Activated naive CD8-positive, alpha-beta T cell treated with anti-CD3 and anti-CD28 coated beads for 36 hours (primary cell): ENCODE results near the gene PAN3. TPM values are rescaled to one million over a fixed set of nuclear protein-coding genes. Genes with fewer than 3 reads are reported as not detected.

ENCODE experiments used
- DNase-seq: peaks from one replicate; pipeline ENCODE4 v3.0.0; 2021
- H3K27ac Mint-ChIP-seq: one replicate; pipeline ENCODE4 v1.8.0; 2022; ENCODE audit warnings: mild to moderate bottlenecking, moderate library complexity, mixed read lengths
- H3K27me3 Mint-ChIP-seq: one replicate; pipeline ENCODE4 v1.8.0; 2022; ENCODE audit warnings: mild to moderate bottlenecking, mixed read lengths
- H3K36me3 Mint-ChIP-seq: one replicate; pipeline ENCODE4 v1.8.0; 2021; ENCODE audit warnings: mild to moderate bottlenecking, mixed read lengths
- H3K4me1 Mint-ChIP-seq: one replicate; pipeline ENCODE4 v1.8.0; 2021; ENCODE audit warnings: mixed read lengths
- H3K4me3 Mint-ChIP-seq: one replicate; pipeline ENCODE4 v1.8.0; 2022; ENCODE audit warnings: mild to moderate bottlenecking, moderate library complexity, mixed read lengths
- H3K9me3 Mint-ChIP-seq: one replicate; pipeline ENCODE4 v1.8.0; 2022; ENCODE audit warnings: mixed read lengths
- total RNA-seq, 2 experiments: library from RNA; stranded (reverse); gene quantifications; one replicate each; pipeline ENCODE4 v1.2.3, GENCODE V29; 2021

The PAN3 gene
- total RNA-seq, 2 experiments from 2014 or later, result 24.4 to 27.3 TPM

DNA sequence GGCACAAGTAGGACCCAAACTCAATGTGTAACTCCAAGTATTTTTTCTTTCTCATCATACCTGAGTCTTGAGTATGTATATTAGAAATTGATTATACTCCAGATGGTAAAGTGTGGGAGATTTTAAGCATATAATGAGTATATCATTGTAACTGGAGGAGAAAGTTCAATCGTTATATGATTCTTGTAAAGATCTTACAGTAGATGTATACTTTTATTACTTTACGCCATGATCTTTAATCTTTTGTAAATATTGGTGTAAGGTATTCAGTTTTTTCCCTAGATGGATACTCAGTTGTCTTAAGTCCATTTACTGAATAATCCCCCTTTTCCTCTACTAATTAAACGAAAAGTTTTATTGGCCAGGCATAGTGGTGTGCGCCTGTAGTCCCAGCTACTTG, 25.2 kb downstream of the PAN3 start:
- DNase-seq, result no peak
- peaks cover 18% of the 10 kb centered on the region for H3K36me3 Mint-ChIP-seq
- peaks cover 41% of the 10 kb centered on the region for H3K4me1 Mint-ChIP-seq
- H3K27me3 Mint-ChIP-seq, result no peaks in the 10 kb centered on the region
- no peak overlapping the region for H3K4me3 Mint-ChIP-seq
- H3K27ac Mint-ChIP-seq, result no peak overlapping the region
- H3K9me3 Mint-ChIP-seq, result peaks cover 9% of the 10 kb centered on the region

DNA sequence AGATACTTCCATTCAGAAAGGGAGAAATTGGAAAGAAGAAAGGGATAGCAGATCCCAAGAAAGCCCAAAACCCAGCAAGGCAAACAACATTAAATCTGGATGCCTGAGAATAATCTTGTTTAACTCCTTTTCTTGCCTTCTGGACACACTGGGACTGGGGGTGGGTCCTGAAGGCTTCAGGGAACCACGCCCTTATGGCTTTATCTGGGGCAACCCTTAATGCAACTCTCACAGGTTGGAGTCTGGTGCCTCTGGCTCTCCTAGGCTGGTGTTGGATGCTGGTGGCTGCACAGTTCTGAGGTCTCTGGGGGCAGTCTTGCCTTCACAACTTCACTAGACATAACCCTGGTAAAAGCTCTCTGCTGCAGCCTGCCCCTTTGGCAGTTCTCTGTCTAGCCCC, 27.9 kb downstream of the PAN3 start:
- Mint-ChIP-seq H3K27me3 (no peaks in the 10 kb centered on the region), H3K4me1 (peaks cover 31% of the 10 kb centered on the region), H3K4me3 (no peak overlapping the region), H3K9me3 (peaks cover 3% of the 10 kb centered on the region), H3K36me3 (peaks cover 13% of the 10 kb centered on the region), H3K27ac (no peak overlapping the region)
- no peak for DNase-seq

DNA sequence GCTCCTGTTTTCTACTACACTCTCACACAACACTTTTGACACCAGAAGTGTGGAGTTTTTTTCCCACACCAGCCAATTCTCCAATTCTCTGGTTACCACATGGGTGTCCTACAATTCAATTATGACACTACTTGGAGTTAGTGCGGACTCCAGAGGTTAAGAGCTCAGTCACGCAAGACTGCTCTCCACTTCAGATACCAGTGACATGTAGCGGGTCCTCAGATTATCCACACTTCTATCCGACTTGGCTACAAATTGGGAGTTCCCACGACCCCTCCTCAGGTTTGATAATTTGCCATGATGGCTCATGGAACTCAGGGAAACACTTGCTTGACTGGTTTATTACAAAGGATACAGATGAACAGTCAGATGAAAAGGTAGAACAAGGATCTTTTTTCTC, 32.9 kb downstream of the PAN3 start:
- Mint-ChIP-seq H3K36me3 (peaks cover 25% of the 10 kb centered on the region), H3K4me3 (no peak overlapping the region), H3K4me1 (peaks cover 30% of the 10 kb centered on the region), H3K9me3 (no peaks in the 10 kb centered on the region), H3K27me3 (no peaks in the 10 kb centered on the region), H3K27ac (no peak overlapping the region)
- no peak for DNase-seq

DNA sequence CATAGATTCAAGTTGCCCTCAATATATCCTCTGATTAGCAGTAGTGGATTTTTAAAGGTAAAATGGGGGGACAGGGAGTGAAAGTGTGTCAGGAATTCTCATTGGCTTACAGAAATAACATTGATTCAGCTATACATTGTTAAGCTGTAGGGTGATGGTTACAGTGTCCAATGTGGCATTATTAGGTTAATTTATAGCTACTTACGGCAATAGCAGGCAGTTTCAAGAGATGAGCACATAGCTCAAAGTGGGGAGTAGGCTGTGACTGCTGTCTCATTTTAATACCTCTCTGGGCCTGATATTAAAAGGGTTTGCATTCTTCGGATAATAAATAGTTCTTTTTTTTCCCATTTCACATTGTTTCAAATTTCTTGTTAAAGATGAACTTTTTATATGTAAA, 34.6 kb downstream of the PAN3 start:
- Mint-ChIP-seq H3K27ac (no peak overlapping the region), H3K36me3 (peaks cover 33% of the 10 kb centered on the region), H3K4me3 (no peak overlapping the region), H3K4me1 (peaks cover 25% of the 10 kb centered on the region), H3K27me3 (no peaks in the 10 kb centered on the region), H3K9me3 (no peaks in the 10 kb centered on the region)
- DNase-seq, result no peak

DNA sequence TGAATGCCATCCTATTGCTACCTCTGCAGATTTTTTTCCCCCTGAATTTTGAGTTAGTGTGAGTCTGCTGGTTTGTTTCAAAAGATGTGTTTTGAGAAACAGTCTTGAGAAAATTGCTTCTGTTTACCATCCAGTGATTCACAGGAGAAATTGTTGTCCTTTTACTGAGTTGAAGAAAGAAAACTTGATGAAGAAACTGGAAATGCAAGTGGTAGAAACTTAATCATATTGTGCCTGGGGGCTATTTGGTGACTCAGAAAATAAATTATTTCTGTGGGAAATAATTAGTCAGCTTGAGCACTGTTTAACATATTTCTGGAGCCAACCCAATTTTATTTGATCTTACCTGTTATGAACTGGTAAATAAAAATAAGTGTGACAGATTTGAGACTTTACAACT, 35.4 kb downstream of the PAN3 start:
- Mint-ChIP-seq H3K4me3 (no peak overlapping the region), H3K4me1 (peaks cover 25% of the 10 kb centered on the region), H3K9me3 (no peaks in the 10 kb centered on the region), H3K27ac (no peak overlapping the region), H3K36me3 (peaks cover 35% of the 10 kb centered on the region), H3K27me3 (no peaks in the 10 kb centered on the region)
- no peak for DNase-seq

DNA sequence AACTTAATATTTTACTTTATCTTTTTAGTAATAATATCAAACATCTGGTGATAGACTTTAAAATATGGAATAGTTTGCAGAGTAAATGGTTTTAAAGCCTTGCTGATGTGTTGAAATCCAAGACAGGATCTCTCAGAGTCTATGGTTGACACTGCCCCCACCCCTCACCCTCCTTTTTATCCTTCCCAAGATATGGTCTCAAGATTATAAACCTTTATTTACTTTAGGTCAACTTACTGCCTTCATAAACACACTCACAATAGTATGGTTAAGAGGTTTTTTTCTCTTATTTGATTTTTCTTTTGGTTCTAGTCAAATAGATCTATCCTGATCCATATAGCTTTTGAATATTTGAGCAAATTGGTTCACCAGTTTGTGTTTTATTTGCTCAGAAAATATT, 39.0 kb downstream of the PAN3 start:
- Mint-ChIP-seq H3K4me1 (peaks cover 29% of the 10 kb centered on the region), H3K27ac (no peak overlapping the region), H3K27me3 (no peaks in the 10 kb centered on the region), H3K9me3 (no peaks in the 10 kb centered on the region), H3K4me3 (no peak overlapping the region), H3K36me3 (peaks cover 35% of the 10 kb centered on the region)
- no peak for DNase-seq

DNA sequence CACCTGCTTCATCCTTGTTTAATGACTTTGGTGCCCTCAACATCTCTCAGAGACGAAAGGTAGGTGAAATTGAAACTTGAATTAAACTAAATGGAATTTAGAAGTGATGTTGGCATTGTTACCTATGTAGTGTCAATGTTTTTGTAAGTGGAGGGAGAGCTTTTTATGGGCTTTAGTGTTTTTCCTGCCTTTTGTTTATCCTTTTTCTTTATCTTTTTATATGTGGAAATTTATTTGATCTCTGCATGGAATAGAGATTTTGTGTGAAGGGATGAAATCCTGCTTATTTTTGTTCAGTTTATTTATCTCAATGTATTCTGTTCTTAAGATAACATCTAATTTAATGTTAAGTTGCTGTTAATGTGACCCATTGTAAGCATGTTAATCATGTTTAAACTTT, 39.5 kb downstream of the PAN3 start:
- H3K27ac Mint-ChIP-seq, result no peak overlapping the region
- H3K4me3 Mint-ChIP-seq, result no peak overlapping the region
- no peaks in the 10 kb centered on the region for H3K9me3 Mint-ChIP-seq

DNA sequence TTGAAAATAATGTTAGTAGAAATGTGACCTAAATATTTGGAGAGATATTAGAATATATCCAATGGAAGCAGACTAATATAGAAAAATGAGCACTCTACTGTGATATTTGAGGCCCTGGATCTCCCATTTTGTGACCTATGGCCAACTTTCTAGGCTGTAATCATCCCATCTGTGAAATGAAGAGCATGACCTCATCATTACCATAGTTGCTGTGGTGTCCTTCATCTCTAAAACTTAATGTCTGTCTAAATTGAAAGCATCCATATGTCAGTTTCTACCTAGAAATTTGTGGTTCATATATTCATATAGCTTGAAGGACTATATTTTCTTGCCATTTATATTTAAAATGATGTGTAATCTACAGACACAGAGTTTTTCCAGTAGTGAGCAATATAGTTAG, 41.6 kb downstream of the PAN3 start:
- no peaks in the 10 kb centered on the region for H3K27me3 Mint-ChIP-seq
- H3K4me3 Mint-ChIP-seq, result no peak overlapping the region
- no peak overlapping the region for H3K27ac Mint-ChIP-seq
- H3K36me3 Mint-ChIP-seq, result peaks cover 28% of the 10 kb centered on the region
- peaks cover 15% of the 10 kb centered on the region for H3K4me1 Mint-ChIP-seq
- no peak for DNase-seq
- no peaks in the 10 kb centered on the region for H3K9me3 Mint-ChIP-seq

More for the DNA sequence above, 39.5 kb downstream of the PAN3 start:
- no peak for DNase-seq
- no peaks in the 10 kb centered on the region for H3K27me3 Mint-ChIP-seq
- H3K4me1 Mint-ChIP-seq, result peaks cover 24% of the 10 kb centered on the region
- peaks cover 35% of the 10 kb centered on the region for H3K36me3 Mint-ChIP-seq

DNA sequence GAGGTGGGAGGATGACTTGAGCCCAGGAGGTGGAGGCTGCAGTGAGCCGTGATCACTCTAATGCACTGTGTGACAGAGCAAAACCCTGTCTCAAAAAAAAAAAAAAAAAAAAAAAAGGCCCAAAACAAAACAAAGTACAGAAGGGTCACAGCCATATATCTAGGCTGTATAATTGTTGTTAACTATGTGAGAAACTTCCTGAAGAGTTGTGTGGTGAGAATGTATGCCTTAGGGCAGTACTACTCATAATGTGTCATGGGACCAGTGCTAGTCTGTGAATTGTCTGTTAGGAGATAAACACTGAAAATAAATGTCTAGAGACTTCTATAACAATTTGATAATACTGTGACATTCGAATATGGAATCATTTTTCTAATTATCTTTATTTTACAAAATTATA, 43.1 kb downstream of the PAN3 start:
- H3K27ac Mint-ChIP-seq, result no peak overlapping the region
- peaks cover 19% of the 10 kb centered on the region for H3K4me1 Mint-ChIP-seq
- DNase-seq, result no peak
- no peak overlapping the region for H3K4me3 Mint-ChIP-seq
- no peaks in the 10 kb centered on the region for H3K27me3 Mint-ChIP-seq
- no peaks in the 10 kb centered on the region for H3K9me3 Mint-ChIP-seq
- peaks cover 25% of the 10 kb centered on the region for H3K36me3 Mint-ChIP-seq

DNA sequence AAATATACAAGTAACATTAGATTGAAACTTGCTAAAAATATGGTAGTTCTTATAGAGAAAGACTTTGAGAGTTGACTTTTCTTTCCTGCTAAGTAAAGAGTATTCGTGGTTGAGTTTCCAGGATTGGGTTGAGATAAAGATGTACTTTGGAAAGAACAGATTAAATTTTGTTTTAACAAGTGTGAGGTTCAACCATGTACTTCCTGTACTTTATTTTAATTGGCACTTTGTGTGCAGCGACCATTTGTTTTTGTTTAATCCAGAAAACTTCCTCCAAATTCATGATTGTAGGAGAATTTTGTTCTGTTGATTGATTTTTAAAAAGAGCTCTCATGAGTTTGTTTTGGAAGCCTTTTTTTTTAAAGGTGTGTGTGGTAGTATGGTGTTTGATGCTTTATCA, 46.9 kb downstream of the PAN3 start:
- no peaks in the 10 kb centered on the region for H3K27me3 Mint-ChIP-seq
- H3K9me3 Mint-ChIP-seq, result no peaks in the 10 kb centered on the region
- no peak for DNase-seq
- peaks cover 18% of the 10 kb centered on the region for H3K4me1 Mint-ChIP-seq
- peaks cover 17% of the 10 kb centered on the region for H3K36me3 Mint-ChIP-seq
- no peak overlapping the region for H3K27ac Mint-ChIP-seq
- no peak overlapping the region for H3K4me3 Mint-ChIP-seq

DNA sequence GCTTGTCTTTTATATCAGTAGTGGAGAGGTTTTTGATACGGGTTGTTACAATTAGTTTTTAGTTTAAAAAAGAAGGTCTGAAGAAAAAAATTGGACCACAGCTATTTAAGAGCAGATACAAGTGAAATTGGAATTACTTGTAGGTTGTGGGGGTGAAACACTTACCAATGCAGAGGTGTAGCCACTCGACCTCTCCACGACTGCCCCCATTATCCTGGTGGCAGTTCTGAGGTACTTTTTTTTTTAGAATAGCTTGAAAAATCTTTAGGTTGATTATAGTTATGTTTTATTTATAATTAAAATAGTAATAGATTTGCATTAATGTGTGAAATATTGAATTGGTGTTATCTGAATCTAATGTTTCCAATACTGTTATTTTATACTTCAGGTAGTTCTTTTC, 60.7 kb downstream of the PAN3 start:
- DNase-seq, result no peak
- Mint-ChIP-seq H3K9me3 (no peaks in the 10 kb centered on the region), H3K4me3 (no peak overlapping the region), H3K36me3 (peaks cover 35% of the 10 kb centered on the region), H3K4me1 (peaks cover 16% of the 10 kb centered on the region), H3K27ac (no peak overlapping the region), H3K27me3 (no peaks in the 10 kb centered on the region)

DNA sequence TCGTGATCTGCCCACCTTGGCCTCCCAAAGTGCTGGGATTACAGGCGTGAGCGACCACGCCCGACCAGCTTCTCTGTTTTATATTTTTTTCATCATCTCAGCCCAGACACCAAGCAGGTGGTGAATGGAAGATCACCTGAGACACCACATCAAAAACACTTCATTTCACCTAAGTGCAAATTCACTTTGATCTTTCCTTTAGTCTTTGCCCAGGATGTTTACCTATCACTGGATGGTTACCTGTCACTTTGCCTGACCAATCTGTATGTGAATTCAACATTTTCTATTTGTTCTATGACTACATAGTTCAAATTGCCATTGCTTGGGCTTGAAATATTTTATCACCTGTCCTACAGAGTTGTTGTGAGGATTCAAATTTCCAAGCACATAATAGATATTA, 65.7 kb downstream of the PAN3 start:
- peaks cover 39% of the 10 kb centered on the region for H3K4me1 Mint-ChIP-seq

DNA sequence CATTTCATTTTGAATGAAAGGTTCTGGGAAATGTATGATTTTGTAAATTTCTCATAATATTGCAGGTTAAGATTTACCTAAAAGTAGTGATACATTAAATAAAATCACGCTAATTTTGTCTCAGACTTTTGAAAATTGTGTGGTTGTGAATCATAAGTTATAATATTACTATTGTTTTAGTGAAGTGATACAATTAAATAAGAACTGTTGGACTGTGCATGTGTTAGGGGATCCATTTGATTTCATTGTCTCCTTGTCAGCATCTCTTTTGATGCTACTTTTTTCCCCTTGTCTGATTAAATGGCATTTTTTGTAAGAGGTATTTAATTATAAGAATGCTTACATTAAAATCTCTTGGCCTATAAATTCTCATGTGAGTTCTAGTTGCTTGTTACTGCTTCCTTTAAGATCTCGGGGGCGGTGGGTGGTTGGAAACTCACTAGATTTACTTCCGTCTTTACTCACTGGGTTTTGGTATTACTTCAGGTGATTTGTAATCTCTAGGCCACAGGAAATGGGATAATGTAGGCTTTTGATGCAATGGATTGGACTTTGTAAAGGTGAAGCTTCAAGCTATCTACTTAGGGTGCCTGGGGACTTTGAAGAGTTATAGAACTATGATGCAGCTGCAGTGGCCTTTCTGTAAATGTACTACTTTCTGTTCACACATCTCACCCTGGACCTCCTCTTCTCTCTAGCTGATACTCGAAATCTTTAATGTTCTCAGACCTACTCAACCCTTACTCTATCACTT, 66.5 kb downstream of the PAN3 start:
- no peak overlapping the region for H3K4me3 Mint-ChIP-seq
- DNase-seq, result peak; percentile 57

More for the DNA sequence above, 65.7 kb downstream of the PAN3 start:
- Mint-ChIP-seq H3K27me3 (no peaks in the 10 kb centered on the region), H3K27ac (peak overlapping the region; percentile 38), H3K4me3 (no peak overlapping the region), H3K9me3 (peaks cover 3% of the 10 kb centered on the region), H3K36me3 (peaks cover 44% of the 10 kb centered on the region)
- no peak for DNase-seq

DNA sequence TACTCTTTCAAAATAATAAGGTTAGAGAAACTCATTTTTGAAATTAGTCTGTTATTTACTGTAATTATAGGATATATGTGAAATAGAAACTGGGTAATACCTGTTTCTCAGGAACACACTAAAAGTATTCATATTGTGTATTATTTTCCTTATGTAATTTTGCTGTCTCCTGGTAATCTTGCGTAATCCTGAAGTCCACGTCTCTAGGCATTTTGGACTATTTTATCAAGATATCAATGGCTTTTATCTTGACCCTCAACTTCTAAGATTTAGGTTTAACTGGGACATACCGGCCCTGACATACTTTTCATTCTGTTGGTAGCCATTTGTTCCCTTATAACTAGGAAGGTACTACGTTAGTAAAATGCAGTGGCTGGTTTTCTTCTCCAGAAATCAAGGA, 80.3 kb downstream of the PAN3 start:
- H3K4me3 Mint-ChIP-seq, result no peak overlapping the region
- H3K27me3 Mint-ChIP-seq, result no peaks in the 10 kb centered on the region
- peaks cover 19% of the 10 kb centered on the region for H3K4me1 Mint-ChIP-seq
- H3K36me3 Mint-ChIP-seq, result peaks cover 16% of the 10 kb centered on the region
- peaks cover 1% of the 10 kb centered on the region for H3K9me3 Mint-ChIP-seq
- no peak overlapping the region for H3K27ac Mint-ChIP-seq
- DNase-seq, result no peak

More for the DNA sequence above, 66.5 kb downstream of the PAN3 start:
- Mint-ChIP-seq H3K4me1 (peaks cover 39% of the 10 kb centered on the region), H3K27me3 (no peaks in the 10 kb centered on the region), H3K9me3 (peaks cover 3% of the 10 kb centered on the region), H3K36me3 (peaks cover 47% of the 10 kb centered on the region), H3K27ac (peak overlapping the region; percentile 64)

DNA sequence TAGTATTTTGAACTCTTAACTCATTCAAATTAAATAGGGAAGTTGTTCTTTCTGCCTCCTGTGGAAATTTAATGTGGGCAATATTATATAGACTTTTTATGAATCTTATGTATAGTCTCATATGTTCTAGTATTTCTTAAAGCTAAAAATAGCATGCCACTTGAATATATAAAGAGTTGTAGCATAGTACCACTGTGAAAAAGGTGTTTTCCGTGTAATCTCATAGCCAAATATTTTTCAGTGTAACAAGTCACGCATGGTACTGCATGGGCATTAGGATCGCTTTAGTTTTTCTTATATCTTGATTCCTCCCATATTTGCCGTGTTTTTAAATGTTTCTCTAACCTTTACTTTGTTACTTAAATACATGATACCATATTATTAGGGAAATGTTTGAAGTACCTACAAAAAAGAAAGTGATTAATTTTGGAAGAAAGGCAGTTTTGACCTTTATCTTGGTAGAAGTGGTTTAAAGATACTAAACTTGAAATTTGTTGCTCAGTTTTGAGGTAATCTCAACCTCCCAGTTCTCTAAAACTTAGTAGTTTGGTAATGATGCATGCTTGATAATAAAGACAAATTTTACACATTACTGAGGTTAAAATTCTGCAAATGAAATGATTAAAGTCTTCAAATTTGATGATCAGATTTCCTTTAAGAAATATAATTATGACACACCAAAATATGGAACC, 81.2 kb downstream of the PAN3 start:
- Mint-ChIP-seq H3K27ac (no peak overlapping the region), H3K9me3 (no peaks in the 10 kb centered on the region), H3K27me3 (no peaks in the 10 kb centered on the region), H3K4me3 (no peak overlapping the region), H3K4me1 (peaks cover 19% of the 10 kb centered on the region), H3K36me3 (peaks cover 12% of the 10 kb centered on the region)
- DNase-seq, result no peak

DNA sequence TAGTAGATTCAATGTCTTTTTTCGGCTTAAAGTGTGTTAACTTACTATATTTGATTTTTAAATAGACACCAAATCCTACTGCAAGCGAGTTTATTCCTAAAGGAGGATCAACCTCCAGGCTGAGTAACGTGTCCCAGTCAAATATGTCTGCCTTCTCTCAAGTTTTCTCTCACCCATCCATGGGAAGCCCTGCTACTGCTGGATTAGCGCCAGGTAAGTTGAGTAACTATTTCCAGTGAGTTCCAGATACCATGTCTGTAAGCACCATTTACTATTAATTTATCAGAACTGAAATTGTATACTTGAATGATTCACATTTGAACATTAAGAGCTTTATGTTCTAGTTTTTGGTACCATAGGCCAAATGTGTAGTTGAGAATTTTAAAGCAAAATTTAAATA, 81.8 kb downstream of the PAN3 start:
- H3K4me3 Mint-ChIP-seq, result no peak overlapping the region
- peaks cover 12% of the 10 kb centered on the region for H3K36me3 Mint-ChIP-seq
- peaks cover 19% of the 10 kb centered on the region for H3K4me1 Mint-ChIP-seq
- H3K27me3 Mint-ChIP-seq, result no peaks in the 10 kb centered on the region
- H3K27ac Mint-ChIP-seq, result no peak overlapping the region
- no peak for DNase-seq
- no peaks in the 10 kb centered on the region for H3K9me3 Mint-ChIP-seq
